Smooth muscle cell (in vitro differentiated cells): ENCODE data around the gene TMEM236. TPM values are rescaled to one million over a fixed set of nuclear protein-coding genes. Genes with fewer than 3 reads are reported as not detected.
A peak's percentile ranks its signal among the peaks of the same experiment; 100 is the strongest.

Source experiments
- DNase-seq: peaks from one replicate; lab custom pipeline; 2025; ENCODE audit not compliant: unreplicated experiment; lab: John Stamatoyannopoulos, UW
- H2AFZ ChIP-seq: fragments of 200-600 bp; sonication (generic); 2 replicates; pipeline ENCODE4 v1.6.0; 2016; ENCODE audit warnings: antibody characterized with exemption, low read depth, mild to moderate bottlenecking
- H3F3A ChIP-seq: fragments of 200-600 bp; sonication (generic); 2 replicates; pipeline ENCODE4 v1.6.0; 2017; ENCODE audit warnings: antibody characterized with exemption, low read depth
- H3K27ac ChIP-seq: fragments of 200-600 bp; sonication (generic); 2 replicates; pipeline ENCODE4 v1.5.1; 2016; ENCODE audit warnings: low read depth, mild to moderate bottlenecking
- H3K27me3 ChIP-seq: fragments of 200-600 bp; sonication (generic); 2 replicates; pipeline ENCODE4 v1.6.1; 2016; ENCODE audit warnings: low read depth, mild to moderate bottlenecking
- H3K36me3 ChIP-seq: fragments of 200-600 bp; sonication (generic); 2 replicates; pipeline ENCODE4 v1.5.1; 2016; ENCODE audit warnings: low read depth
- H3K4me1 ChIP-seq: fragments of 200-600 bp; sonication (generic); 2 replicates; pipeline ENCODE4 v1.5.1; 2016; ENCODE audit warnings: low read depth
- H3K4me2 ChIP-seq: fragments of 200-600 bp; sonication (generic); 2 replicates; pipeline ENCODE4 v1.6.0; 2016; ENCODE audit warnings: mild to moderate bottlenecking
- H3K4me3 ChIP-seq: fragments of 200-600 bp; sonication (generic); 2 replicates; pipeline ENCODE4 v1.5.1; 2016; ENCODE audit warnings: mild to moderate bottlenecking
- H3K79me2 ChIP-seq: fragments of 200-600 bp; sonication (generic); 2 replicates; pipeline ENCODE4 v1.6.0; 2016; ENCODE audit warnings: low read depth, mild to moderate bottlenecking
- H3K9ac ChIP-seq: fragments of 200-600 bp; sonication (generic); 2 replicates; pipeline ENCODE4 v1.6.0; 2016; ENCODE audit warnings: low read depth
- H3K9me3 ChIP-seq: fragments of 200-600 bp; sonication (generic); replicated peaks from 2 replicates; pipeline ENCODE4 v1.5.1; 2016; ENCODE audit warnings: low read depth
- H4K20me1 ChIP-seq: fragments of 200-600 bp; sonication (generic); 2 replicates; pipeline ENCODE4 v1.6.0; 2016; ENCODE audit warnings: low read depth
- CTCF ChIP-seq: fragments of 200-600 bp; sonication (generic); IDR thresholded peaks from 2 replicates; pipeline ENCODE4 v1.5.1; 2017; ENCODE audit warnings: borderline replicate concordance, mild to moderate bottlenecking, antibody characterized with exemption; ENCODE audit not compliant: insufficient read depth, poor library complexity, severe bottlenecking
- WGBS: methylation state at CpG from one replicate; pipeline ENCODE4 v1.1.7; 2016; ENCODE audit warnings: low lambda C conversion rate; 5-methylcytosine and 5-hydroxymethylcytosine counted together
- polyA plus RNA-seq: library from polyadenylated mRNA; unstranded; fragments of >200 nt; fragmentation: Nextera tagmentation; extraction: Ambion mirVana; gene quantifications from 2 replicates; pipeline ENCODE4 v1.2.1, GENCODE V29; 2016
- total RNA-seq: library from RNA; depleted of rRNA; stranded (reverse); fragments of >200 nt; gene quantifications from 2 replicates; pipeline ENCODE4 v1.2.3, GENCODE V29; 2014

The TMEM236 gene
- total and polyA plus RNA-seq, 2 experiments from 2014 or later = 0.09 TPM; not detected in 1

DNA sequence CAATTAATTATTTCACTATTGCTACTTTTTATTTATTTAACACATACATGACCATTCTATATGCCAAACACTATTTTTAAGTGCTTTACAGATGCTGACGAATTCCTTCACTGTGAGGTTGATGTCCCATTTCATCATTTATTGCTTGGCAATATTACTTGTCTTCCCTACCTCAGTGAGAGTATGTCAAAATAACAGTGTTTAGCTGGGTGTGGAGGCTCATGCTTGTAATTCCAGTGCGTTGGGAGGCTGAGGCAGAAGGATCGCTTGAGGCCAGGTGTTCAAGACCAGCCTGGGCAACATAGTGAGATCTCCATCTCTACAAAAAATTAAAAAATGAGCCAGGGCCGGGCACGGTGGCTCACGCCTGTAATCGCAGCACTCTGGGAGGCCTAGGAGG, 37.4 kb downstream of the TMEM236 start:
- Histone ChIP-seq H3K4me2 (no peak overlapping the region), H3K9me3 (no peaks in the 10 kb centered on the region), H4K20me1 (no peaks in the 10 kb centered on the region), H3K36me3 (no peaks in the 10 kb centered on the region), H3K4me1 (peaks cover 8% of the 10 kb centered on the region), H3K27ac (no peak overlapping the region), H3K4me3 (no peak overlapping the region), H2AFZ (no peak overlapping the region), H3F3A (no peaks in the 10 kb centered on the region), H3K9ac (no peak overlapping the region), H3K79me2 (no peaks in the 10 kb centered on the region), H3K27me3 (no peaks in the 10 kb centered on the region)
- no peak for DNase-seq
- TF ChIP-seq CTCF = no peak
- 93% methylated on average over 7 of the region's 7 CpGs for WGBS

- no peaks in the 10 kb centered on the region for H3K79me2 ChIP-seq
- H3F3A ChIP-seq = no peaks in the 10 kb centered on the region
- no peaks in the 10 kb centered on the region for H4K20me1 ChIP-seq
- no peak overlapping the region for H3K9ac ChIP-seq
- no peak overlapping the region for H2AFZ ChIP-seq
- no peak overlapping the region for H3K4me3 ChIP-seq
- H3K9me3 ChIP-seq = no peaks in the 10 kb centered on the region
- H3K4me1 ChIP-seq = peaks cover 8% of the 10 kb centered on the region
- 90% methylated on average over 2 of the region's 2 CpGs for WGBS
- TF ChIP-seq CTCF = no peak
- H3K27me3 ChIP-seq = no peaks in the 10 kb centered on the region
- no peak for DNase-seq
- H3K4me2 ChIP-seq = no peak overlapping the region
- H3K36me3 ChIP-seq = no peaks in the 10 kb centered on the region
- no peak overlapping the region for H3K27ac ChIP-seq
These were observed 38.6 kb downstream of the TMEM236 start for GRCh38 chr10:17790651-17791050.

- H3F3A ChIP-seq = no peaks in the 10 kb centered on the region
- no peaks in the 10 kb centered on the region for H3K36me3 ChIP-seq
- DNase-seq = no peak
- TF ChIP-seq CTCF = no peak
- no peak overlapping the region for H3K9ac ChIP-seq
- peak overlapping the region; percentile 18 for H2AFZ ChIP-seq
- H3K4me1 ChIP-seq = peaks cover 4% of the 10 kb centered on the region
- no peak overlapping the region for H3K4me3 ChIP-seq
- H3K4me2 ChIP-seq = no peak overlapping the region
- H3K27me3 ChIP-seq = no peaks in the 10 kb centered on the region
- H3K27ac ChIP-seq = no peak overlapping the region
- H3K9me3 ChIP-seq = no peaks in the 10 kb centered on the region
- no peaks in the 10 kb centered on the region for H4K20me1 ChIP-seq
- no peaks in the 10 kb centered on the region for H3K79me2 ChIP-seq
These were observed 41.0 kb downstream of the TMEM236 start for GRCh38 chr10:17792991-17793390.

DNA sequence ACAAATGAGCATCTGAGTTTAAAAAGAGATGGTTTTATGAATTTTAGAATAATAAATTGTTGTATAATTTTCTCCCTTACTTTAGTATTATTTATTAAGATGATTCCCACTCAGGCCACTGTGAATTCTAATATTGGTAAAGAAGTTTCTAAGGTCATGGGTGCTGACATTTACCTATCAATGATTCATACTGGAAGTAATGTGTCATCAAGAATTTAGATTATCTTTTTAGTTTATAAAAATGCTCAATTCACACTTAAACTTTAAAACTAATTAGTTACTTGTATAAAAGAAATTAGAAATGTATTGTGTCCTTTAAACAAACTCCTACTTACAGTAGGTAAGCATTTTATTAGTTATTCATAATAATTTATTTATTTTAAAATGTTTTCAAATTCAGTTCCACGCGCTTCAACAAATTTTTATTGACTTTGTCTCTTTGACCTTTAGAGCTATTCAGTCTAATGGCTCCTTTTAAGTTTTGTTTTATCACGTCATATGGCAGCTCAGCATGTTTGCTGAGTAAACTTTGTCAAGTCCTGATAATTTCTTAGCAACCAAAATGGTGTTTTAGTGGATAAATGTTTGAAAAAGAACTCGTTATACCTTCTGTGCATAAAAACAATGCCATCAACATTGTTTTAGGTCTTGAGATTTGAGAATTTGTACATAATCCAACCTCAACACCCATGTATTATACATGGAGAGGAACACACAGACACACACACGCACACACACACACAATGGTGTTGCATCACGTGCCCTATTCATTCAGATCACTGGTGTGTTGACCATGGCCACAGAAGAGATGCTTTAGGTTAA, 42.0 kb downstream of the TMEM236 start:
- Histone ChIP-seq H3K4me1 (no peaks in the 10 kb centered on the region), H3K9ac (no peak overlapping the region), H3K4me3 (no peak overlapping the region), H3K27ac (no peak overlapping the region), H2AFZ (no peak overlapping the region), H3F3A (no peaks in the 10 kb centered on the region), H4K20me1 (no peaks in the 10 kb centered on the region), H3K27me3 (no peaks in the 10 kb centered on the region), H3K4me2 (no peak overlapping the region), H3K36me3 (no peaks in the 10 kb centered on the region), H3K79me2 (no peaks in the 10 kb centered on the region), H3K9me3 (no peaks in the 10 kb centered on the region)
- no peak for DNase-seq
- no peak for TF ChIP-seq CTCF
- WGBS = 86% methylated on average over 6 of the region's 6 CpGs
